Esophagus muscularis mucosa (tissue), 4 donors: Measurements from ENCODE around the gene LMNTD1. TPM values are rescaled to one million over a fixed set of nuclear protein-coding genes. Genes with fewer than 3 reads are reported as not detected.
"Not testable (repeated sequence)": the region's sequence is repeated elsewhere in the genome, so short reads cannot be mapped to it uniquely, and the experiment has no call there.

ENCODE experiments used
- DNase-seq: peaks from one replicate; pipeline ENCODE4 v3.0.0-alpha.2; 2017; ENCODE audit errors: extremely low spot score
- H3K27ac ChIP-seq, 4 donors: fragments of 200-600 bp; sonication (generic); replicated peaks in 1 of 4; 1 replicate in 3 of 4; 2 replicates in 1 of 4; pipeline ENCODE4 v1.5.1; 2016 to 2019; ENCODE audit warnings: mild to moderate bottlenecking in 1 of 4
- H3K27me3 ChIP-seq, 4 donors: fragments of 200-600 bp; sonication (generic); one replicate each; pipeline versions ENCODE4 v1.5.1 to v1.6.0; 2016 to 2019
- H3K36me3 ChIP-seq, 4 donors: fragments of 200-600 bp; sonication (generic); one replicate each; pipeline ENCODE4 v1.5.1; 2016 to 2019
- H3K4me1 ChIP-seq, 4 donors: fragments of 200-600 bp; sonication (generic); one replicate each; pipeline ENCODE4 v1.5.1; 2016 to 2019
- H3K4me3 ChIP-seq, 4 donors: fragments of 200-600 bp; sonication (generic); 1 replicate in 2 of 4; 2 replicates in 2 of 4; pipeline ENCODE4 v1.5.1; 2016 to 2019; ENCODE audit warnings: mild to moderate bottlenecking in 4 of 4, moderate library complexity in 1 of 4
- H3K9me3 ChIP-seq, 4 donors: fragments of 200-600 bp; sonication (generic); 1 replicate in 3 of 4; 2 replicates in 1 of 4; pipeline ENCODE4 v1.5.1; 2016 to 2019
- EP300 ChIP-seq: sonication (generic); formaldehyde crosslinking; IDR thresholded peaks from one replicate; pipeline ENCODE4 v1.6.1; 2017; ENCODE audit warnings: antibody characterized with exemption
- POLR2A ChIP-seq: fragments of 450-650 bp; IDR thresholded peaks from one replicate; pipeline ENCODE4 v1.6.1; 2017; ENCODE audit warnings: antibody characterized with exemption, moderate library complexity, mild to moderate bottlenecking, low read depth
- POLR2AphosphoS5 ChIP-seq, 2 donors: sonication (generic); formaldehyde crosslinking; IDR thresholded peaks; one replicate each; pipeline ENCODE4 v1.6.1; 2017; ENCODE audit warnings: antibody characterized with exemption in 2 of 2
- WGBS: methylation state at CpG from one replicate; pipeline ENCODE4 v1.1.5; 2018; 5-methylcytosine and 5-hydroxymethylcytosine counted together
- intact Hi-C: fragments of 100-400 bp; cut with DNase I; formaldehyde crosslinking; loops from one replicate; pipeline ENCODE4 v1.15.1; 2023
- total RNA-seq, 4 donors: library from RNA; depleted of rRNA; stranded (reverse); fragments of >200 nt; gene quantifications; one replicate each; pipeline versions ENCODE4 v1.1.0 to v1.2.1, GENCODE V29; 2016
- TF ChIP-seq, protein P1 (sequence below), 3 experiments: fragments of 200-600 bp in 2 of 3; fragments of 450-650 bp in 1 of 3; sonication (generic) in 2 of 3; IDR thresholded peaks; one replicate each; pipeline ENCODE4 v1.5.1; 2017 to 2019; ENCODE audit warnings: antibody characterized with exemption in 3 of 3, mild to moderate bottlenecking in 2 of 3, moderate library complexity in 1 of 3

Gene LMNTD1
- total RNA-seq, 4 donors from 2014 or later = 0.75 to 1.8 (median 1.2) TPM; not detected in 1

- peaks cover 0 to 6% (median 2%) of the 10 kb centered on the region in 4 donors for H3K9me3 ChIP-seq
- no peaks in the 10 kb centered on the region for H3K36me3 ChIP-seq
- H3K4me1 ChIP-seq = peaks cover 0 to 11% (median 9%) of the 10 kb centered on the region in 4 donors
- intact Hi-C loops = no loop called here
- WGBS = 57% methylated on average over 2 of the region's 2 CpGs
- H3K27ac ChIP-seq = no peak overlapping the region
- no peaks in the 10 kb centered on the region for H3K27me3 ChIP-seq
- H3K4me3 ChIP-seq = no peak overlapping the region
- no peak for DNase-seq
- TF ChIP-seq EP300 (no peak), POLR2AphosphoS5 (IDR thresholded peaks at IDR 0.05) (no peak)
Observed at GRCh38 chr12:25494926-25495325, 58.2 kb downstream of the LMNTD1 start.

DNA sequence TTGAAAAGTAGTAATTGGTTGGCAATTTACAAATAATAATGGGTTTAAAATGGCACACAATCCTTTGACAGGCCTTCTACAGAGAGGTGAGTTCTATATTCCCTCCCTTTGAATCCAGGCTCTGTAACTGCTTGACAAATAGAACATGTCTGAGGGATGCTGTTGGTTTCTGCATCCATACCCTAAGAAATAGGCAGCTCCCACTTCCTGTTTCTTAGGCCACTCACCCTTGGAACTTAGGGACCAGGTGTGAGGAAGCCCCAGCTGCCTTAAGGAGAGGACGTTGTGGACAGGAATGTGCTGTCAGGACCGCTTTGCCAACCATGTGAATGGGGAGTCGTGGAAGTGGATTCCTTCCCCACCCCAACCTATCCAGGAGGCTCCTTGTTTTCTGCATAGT, 59.4 kb downstream of the LMNTD1 start:
- no peaks in the 10 kb centered on the region for H3K27me3 ChIP-seq
- TF ChIP-seq, protein P1, sequence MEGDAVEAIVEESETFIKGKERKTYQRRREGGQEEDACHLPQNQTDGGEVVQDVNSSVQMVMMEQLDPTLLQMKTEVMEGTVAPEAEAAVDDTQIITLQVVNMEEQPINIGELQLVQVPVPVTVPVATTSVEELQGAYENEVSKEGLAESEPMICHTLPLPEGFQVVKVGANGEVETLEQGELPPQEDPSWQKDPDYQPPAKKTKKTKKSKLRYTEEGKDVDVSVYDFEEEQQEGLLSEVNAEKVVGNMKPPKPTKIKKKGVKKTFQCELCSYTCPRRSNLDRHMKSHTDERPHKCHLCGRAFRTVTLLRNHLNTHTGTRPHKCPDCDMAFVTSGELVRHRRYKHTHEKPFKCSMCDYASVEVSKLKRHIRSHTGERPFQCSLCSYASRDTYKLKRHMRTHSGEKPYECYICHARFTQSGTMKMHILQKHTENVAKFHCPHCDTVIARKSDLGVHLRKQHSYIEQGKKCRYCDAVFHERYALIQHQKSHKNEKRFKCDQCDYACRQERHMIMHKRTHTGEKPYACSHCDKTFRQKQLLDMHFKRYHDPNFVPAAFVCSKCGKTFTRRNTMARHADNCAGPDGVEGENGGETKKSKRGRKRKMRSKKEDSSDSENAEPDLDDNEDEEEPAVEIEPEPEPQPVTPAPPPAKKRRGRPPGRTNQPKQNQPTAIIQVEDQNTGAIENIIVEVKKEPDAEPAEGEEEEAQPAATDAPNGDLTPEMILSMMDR (IDR thresholded peaks at IDR 0.05) = no peak
- TF ChIP-seq POLR2A (no peak), POLR2AphosphoS5 (IDR thresholded peaks at IDR 0.05) (no peak), EP300 (no peak)
- intact Hi-C loops = no loop called here
- no peaks in the 10 kb centered on the region for H3K36me3 ChIP-seq
- peaks cover 0 to 11% (median 9%) of the 10 kb centered on the region in 4 donors for H3K4me1 ChIP-seq
- DNase-seq = no peak
- WGBS = 94% methylated on average over 3 of the region's 3 CpGs
- H3K4me3 ChIP-seq = no peak overlapping the region
- peaks cover 0 to 6% (median 2%) of the 10 kb centered on the region in 4 donors for H3K9me3 ChIP-seq
- H3K27ac ChIP-seq = no peak overlapping the region

- Histone ChIP-seq H3K9me3 (no peaks in the 10 kb centered on the region), H3K4me1 (peaks cover 0 to 9% (median 7%) of the 10 kb centered on the region in 4 donors), H3K27ac (no peak overlapping the region), H3K36me3 (no peaks in the 10 kb centered on the region), H3K27me3 (no peaks in the 10 kb centered on the region), H3K4me3 (no peak overlapping the region)
- WGBS = 78% methylated on average over 4 of the region's 4 CpGs
- no peak for DNase-seq
- TF ChIP-seq POLR2A = no peak
- no peak for TF ChIP-seq POLR2AphosphoS5 (IDR thresholded peaks at IDR 0.05)
- no peak for TF ChIP-seq EP300
- TF ChIP-seq, protein P1 (IDR thresholded peaks at IDR 0.05) = no peak
- intact Hi-C loops = no loop called here
Observed at GRCh38 chr12:25491396-25492325, 61.4 kb downstream of the LMNTD1 start.

DNA sequence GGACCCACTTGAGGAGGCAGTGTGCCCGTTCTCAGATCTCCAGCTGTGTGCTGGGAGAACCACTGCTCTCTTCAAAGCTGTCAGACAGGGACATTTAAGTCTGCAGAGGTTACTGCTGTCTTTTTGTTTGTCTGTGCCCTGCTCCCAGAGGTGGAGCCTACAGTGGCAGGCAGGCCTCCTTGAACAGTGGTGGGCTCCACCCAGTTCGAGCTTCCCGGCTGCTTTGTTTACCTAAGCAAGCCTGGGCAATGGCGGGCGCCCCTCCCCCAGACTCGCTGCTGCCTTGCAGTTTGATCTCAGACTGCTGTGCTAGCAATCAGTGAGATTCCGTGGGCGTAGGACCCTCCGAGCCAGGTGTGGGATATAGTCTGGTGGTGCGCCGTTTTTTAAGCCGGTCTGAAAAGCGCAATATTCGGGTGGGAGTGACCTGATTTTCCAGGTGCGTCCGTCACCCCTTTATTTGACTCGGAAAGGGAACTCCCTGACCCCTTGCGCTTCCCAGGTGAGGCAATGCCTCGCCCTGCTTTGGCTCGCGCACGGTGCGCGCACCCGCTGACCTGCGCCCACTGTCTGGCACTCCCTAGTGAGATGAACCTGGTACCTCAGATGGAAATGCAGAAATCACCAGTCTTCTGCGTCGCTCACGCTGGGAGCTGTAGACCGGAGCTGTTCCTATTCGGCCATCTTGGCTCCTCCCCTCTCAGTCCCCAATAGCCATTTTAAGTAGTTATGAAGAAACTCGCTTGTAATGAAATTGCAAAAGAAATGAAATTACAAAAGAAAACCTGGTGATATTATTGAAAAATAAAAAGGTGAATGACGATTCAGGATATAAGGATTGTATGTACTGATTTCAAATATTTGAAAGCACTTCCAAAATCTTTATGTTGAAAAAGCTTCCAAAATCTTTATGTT, 63.9 kb downstream of the LMNTD1 start:
- H3K9me3 ChIP-seq, H3K36me3 ChIP-seq, H3K27ac ChIP-seq, H3K4me1 ChIP-seq, H3K27me3 ChIP-seq, DNase-seq, intact Hi-C loops, H3K4me3 ChIP-seq: not testable (repeated sequence)
- WGBS = 88% methylated on average over 19 of the region's 33 CpGs

DNA sequence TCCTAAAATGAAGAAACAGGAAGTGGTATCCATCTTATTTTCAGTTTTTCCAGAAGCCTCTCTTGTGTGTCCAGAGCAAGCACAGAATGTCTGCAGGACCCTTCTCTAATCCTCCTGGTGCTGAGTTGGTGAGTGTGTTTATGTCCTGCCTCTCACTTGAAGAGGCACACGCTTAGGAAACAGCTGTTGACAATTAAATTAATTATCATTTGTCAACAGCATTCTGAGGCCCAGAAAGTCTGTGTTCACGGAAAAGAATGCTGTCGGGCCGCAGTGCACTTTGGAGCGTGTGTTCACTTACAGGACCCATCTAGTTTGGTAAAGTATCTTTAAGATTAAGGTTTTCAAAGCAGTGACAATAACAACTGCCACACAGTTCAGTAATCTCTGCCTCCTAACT, 70.5 kb downstream of the LMNTD1 start:
- WGBS = 53% methylated on average over 5 of the region's 5 CpGs
- no peak for TF ChIP-seq POLR2A
- TF ChIP-seq POLR2AphosphoS5 (IDR thresholded peaks at IDR 0.05) = no peak
- TF ChIP-seq, protein P1 (IDR thresholded peaks at IDR 0.05) = no peak
- TF ChIP-seq EP300 = no peak
- Histone ChIP-seq H3K27me3 (no peaks in the 10 kb centered on the region), H3K36me3 (no peaks in the 10 kb centered on the region), H3K27ac (no peak overlapping the region), H3K9me3 (no peaks in the 10 kb centered on the region), H3K4me3 (no peak overlapping the region), H3K4me1 (no peaks in the 10 kb centered on the region)
- peak; percentile 64 for DNase-seq
- intact Hi-C loops = no loop called here
